Measurements from ENCODE around the gene ATXN2L. TPM values are rescaled to one million over a fixed set of nuclear protein-coding genes. Genes with fewer than 3 reads are reported as not detected.
"Not testable (repeated sequence)": the region's sequence is repeated elsewhere in the genome, so short reads cannot be mapped to it uniquely, and the experiment has no call there.

Gene ATXN2L
- total RNA-seq, 1 experiment from 2014 or later, result 309 TPM

GRCh38 chr16:28880955-28881354, 58.2 kb downstream of the ATXN2L start:
- Histone ChIP-seq H3K9me3 (ENCODE audit: control insufficient read depth, low read depth, low read length) (no peaks in the 10 kb centered on the region), H3K27ac (ENCODE audit: insufficient read length, low read depth, low read length) (no peak overlapping the region), H2BK12ac (ENCODE audit: insufficient read length, low read depth, low read length) (no peak overlapping the region), H3T11ph (ENCODE audit: low read length) (no peak overlapping the region), H3K4me2 (ENCODE audit: insufficient read depth, insufficient read length, low read length) (peak overlapping the region; percentile 64), H2AK5ac (ENCODE audit: insufficient read length, low read length) (no peak overlapping the region), H4K91ac (ENCODE audit: insufficient read length, low read depth, low read length) (no peak overlapping the region), H2BK120ac (ENCODE audit: low read depth, low read length, poor library complexity, severe bottlenecking) (no peak overlapping the region), H3K79me1 (ENCODE audit: insufficient read depth, low read depth, low read length, poor library complexity, severe bottlenecking) (no peaks in the 10 kb centered on the region), H4K8ac (replicated peaks; ENCODE audit: insufficient read length, low read depth, low read length) (no peak overlapping the region), H2AFZ (ENCODE audit: low read length) (no peak overlapping the region), H4K20me1 (ENCODE audit: control insufficient read depth, insufficient read depth, insufficient read length) (no peaks in the 10 kb centered on the region), H3K79me2 (ENCODE audit: insufficient read depth, low read length) (no peaks in the 10 kb centered on the region), H3K27me3 (ENCODE audit: insufficient read depth, low read length) (peaks cover 6% of the 10 kb centered on the region; the same call in 1 of the 2 replicates), H2BK20ac (ENCODE audit: low read depth, low read length, poor library complexity, severe bottlenecking) (no peak overlapping the region), H2BK5ac (ENCODE audit: insufficient read length, low read length) (no peak overlapping the region), H3K14ac (ENCODE audit: insufficient read depth, low read length) (no peak overlapping the region), H3K9ac (ENCODE audit: extremely low read depth, insufficient read length, low read length) (no peak overlapping the region), H3K4ac (ENCODE audit: low read depth, low read length) (no peak overlapping the region), H4K5ac (ENCODE audit: insufficient read length, low read depth, low read length) (no peak overlapping the region), H3K56ac (ENCODE audit: insufficient read length, low read depth, low read length) (no peak overlapping the region), H2BK15ac (ENCODE audit: low read depth, low read length) (no peak overlapping the region), H3K23ac (ENCODE audit: insufficient read length, low read depth, low read length) (no peak overlapping the region), H3K4me1 (ENCODE audit: insufficient read depth, low read length) (peaks cover 6% of the 10 kb centered on the region; the same call in 1 of the 2 replicates), H3K23me2 (ENCODE audit: insufficient read length, low read depth, low read length, poor library complexity, severe bottlenecking) (peaks cover 11% of the 10 kb centered on the region), H3K18ac (ENCODE audit: insufficient read length, low read depth, low read length) (no peak overlapping the region)
- Mint-ChIP-seq H3K36me3 (ENCODE audit: insufficient read depth in 1 of 3, low read depth in 3 of 3) (peaks cover 0 to 4% (median 4%) of the 10 kb centered on the region in 3 experiments; a peak in 3 of 7 replicates), H3K4me3 (peak overlapping the region; percentile 87 to 95), H3K27ac (no peak overlapping the region), H3K4me1 (peaks cover 33 to 58% of the 10 kb centered on the region in 2 experiments), H3K9me3 (no peaks in the 10 kb centered on the region; a peak in 1 of 5 replicates), H3K27me3 (ENCODE audit: low read depth) (peaks cover 18% of the 10 kb centered on the region)
- no peak for DNase-seq
- WGBS (ENCODE audit: extremely low coverage, insufficient read length, low lambda C conversion rate), result no CpG with 5 or more reads among the region's 4 CpGs
- no peak for TF ChIP-seq CTCF (conservative IDR thresholded peaks at IDR 0.05)

- not testable (repeated sequence) for H3K23ac ChIP-seq (ENCODE audit: insufficient read length, low read depth, low read length); H3K9ac ChIP-seq (ENCODE audit: extremely low read depth, insufficient read length, low read length); H3K9me3 ChIP-seq (ENCODE audit: control insufficient read depth, low read depth, low read length); H3K27me3 ChIP-seq (ENCODE audit: insufficient read depth, low read length); H4K8ac ChIP-seq (replicated peaks; ENCODE audit: insufficient read length, low read depth, low read length); H3K27ac Mint-ChIP-seq; H3K56ac ChIP-seq (ENCODE audit: insufficient read length, low read depth, low read length); H4K5ac ChIP-seq (ENCODE audit: insufficient read length, low read depth, low read length); H3K79me2 ChIP-seq (ENCODE audit: insufficient read depth, low read length); H4K91ac ChIP-seq (ENCODE audit: insufficient read length, low read depth, low read length); H3K4ac ChIP-seq (ENCODE audit: low read depth, low read length); H2BK12ac ChIP-seq (ENCODE audit: insufficient read length, low read depth, low read length); H2BK120ac ChIP-seq (ENCODE audit: low read depth, low read length, poor library complexity, severe bottlenecking); H3K4me1 ChIP-seq (ENCODE audit: insufficient read depth, low read length); H3K79me1 ChIP-seq (ENCODE audit: insufficient read depth, low read depth, low read length, poor library complexity, severe bottlenecking); H2BK5ac ChIP-seq (ENCODE audit: insufficient read length, low read length); H4K20me1 ChIP-seq (ENCODE audit: control insufficient read depth, insufficient read depth, insufficient read length); H3K27ac ChIP-seq (ENCODE audit: insufficient read length, low read depth, low read length); H2AK5ac ChIP-seq (ENCODE audit: insufficient read length, low read length); H3K4me3 Mint-ChIP-seq; DNase-seq; H2BK15ac ChIP-seq (ENCODE audit: low read depth, low read length); H2AFZ ChIP-seq (ENCODE audit: low read length); H2BK20ac ChIP-seq (ENCODE audit: low read depth, low read length, poor library complexity, severe bottlenecking); H3K36me3 Mint-ChIP-seq (ENCODE audit: insufficient read depth in 1 of 3, low read depth in 3 of 3); H3K18ac ChIP-seq (ENCODE audit: insufficient read length, low read depth, low read length); H3T11ph ChIP-seq (ENCODE audit: low read length); H3K9me3 Mint-ChIP-seq; H3K14ac ChIP-seq (ENCODE audit: insufficient read depth, low read length); H3K4me2 ChIP-seq (ENCODE audit: insufficient read depth, insufficient read length, low read length)
- Mint-ChIP-seq H3K27me3 (ENCODE audit: low read depth) (peaks cover 18% of the 10 kb centered on the region), H3K4me1 (peaks cover 33 to 55% of the 10 kb centered on the region in 2 experiments)
- no CpG with 5 or more reads among the region's 4 CpGs for WGBS (ENCODE audit: extremely low coverage, insufficient read length, low lambda C conversion rate)
- H3K23me2 ChIP-seq (ENCODE audit: insufficient read length, low read depth, low read length, poor library complexity, severe bottlenecking), result peaks cover 11% of the 10 kb centered on the region
Observed at GRCh38 chr16:28881565-28881964, 58.8 kb downstream of the ATXN2L start.

Measured in H9 (cell line).